ENCODE data around the gene UGT3A1.

- TF ChIP-seq CTCF (IDR thresholded peaks at IDR 0.05): no peak
- TF ChIP-seq SIN3A (IDR thresholded peaks at IDR 0.05; ENCODE audit: borderline replicate concordance, low read depth, low read length): no peak
- TF ChIP-seq GABPA (IDR thresholded peaks at IDR 0.05; ENCODE audit: low read depth): no peak
- no peak for TF ChIP-seq JUND (IDR thresholded peaks at IDR 0.05)
- no peak for TF ChIP-seq REST (IDR thresholded peaks at IDR 0.05; ENCODE audit: low read depth, low read length)
- no peak for TF ChIP-seq EZH2phosphoT487 (IDR thresholded peaks at IDR 0.05; ENCODE audit: borderline replicate concordance, low read depth)
- TF ChIP-seq MAX (IDR thresholded peaks at IDR 0.05; ENCODE audit: low read depth): no peak
- TF ChIP-seq RAD21 (IDR thresholded peaks at IDR 0.05; ENCODE audit: low read length): no peak
- no peak for TF ChIP-seq TAF1 (IDR thresholded peaks at IDR 0.05; ENCODE audit: borderline replicate concordance, low read depth, low read length)
- TF ChIP-seq RFX5 (IDR thresholded peaks at IDR 0.05; ENCODE audit: low read length): peak; percentile 68
- TF ChIP-seq EP300 (IDR thresholded peaks at IDR 0.05; ENCODE audit: borderline replicate concordance in 1 of 2, low read depth in 1 of 2, low read length in 1 of 2): no peak
- TF ChIP-seq USF1 (IDR thresholded peaks at IDR 0.05; ENCODE audit: borderline replicate concordance, low read depth): no peak
These were observed 52.5 kb downstream of the UGT3A1 start, which contains the start of gene CAPSL for GRCh38 chr5:35938568-35939227.
